ENCODE data around the gene CCDC91.
"Not testable (repeated sequence)": the region's sequence is repeated elsewhere in the genome, so short reads cannot be mapped to it uniquely, and the experiment has no call there.

The CCDC91 gene

DNA sequence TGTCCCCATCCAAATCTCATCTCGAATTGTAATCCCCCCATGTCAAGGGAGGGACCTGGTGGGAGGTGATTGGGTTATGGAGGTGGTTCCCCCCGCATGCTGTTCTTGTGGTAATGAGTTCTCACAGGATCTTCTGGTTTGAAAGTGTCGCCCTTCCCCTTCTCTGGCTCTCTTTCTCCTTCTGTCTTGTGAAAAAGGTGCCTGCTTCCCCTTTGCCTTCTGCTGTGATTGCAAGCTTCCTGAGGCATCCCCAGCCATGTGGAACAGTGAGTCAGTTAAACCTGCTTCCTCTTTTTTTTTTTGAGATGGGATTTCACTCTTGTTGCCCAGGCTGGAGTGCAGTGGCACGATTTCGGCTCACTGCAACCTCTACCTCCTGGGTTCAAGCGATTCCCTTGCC, 104.0 kb downstream of the CCDC91 start:
- peaks cover 6 to 9% of the 10 kb centered on the region in 2 donors for H3K4me1 Mint-ChIP-seq (ENCODE audit: low read depth in 2 of 2)
- H3K27me3 Mint-ChIP-seq: no peaks in the 10 kb centered on the region
- no peak for DNase-seq
- H3K4me3 Mint-ChIP-seq: no peak overlapping the region
- ATAC-seq (replicated peaks): no peak
- no peaks in the 10 kb centered on the region for H3K36me3 Mint-ChIP-seq (ENCODE audit: insufficient read depth)
- H3K9me3 Mint-ChIP-seq: peaks cover 1 to 8% of the 10 kb centered on the region in 2 donors
- no peak overlapping the region for H3K27ac Mint-ChIP-seq

DNA sequence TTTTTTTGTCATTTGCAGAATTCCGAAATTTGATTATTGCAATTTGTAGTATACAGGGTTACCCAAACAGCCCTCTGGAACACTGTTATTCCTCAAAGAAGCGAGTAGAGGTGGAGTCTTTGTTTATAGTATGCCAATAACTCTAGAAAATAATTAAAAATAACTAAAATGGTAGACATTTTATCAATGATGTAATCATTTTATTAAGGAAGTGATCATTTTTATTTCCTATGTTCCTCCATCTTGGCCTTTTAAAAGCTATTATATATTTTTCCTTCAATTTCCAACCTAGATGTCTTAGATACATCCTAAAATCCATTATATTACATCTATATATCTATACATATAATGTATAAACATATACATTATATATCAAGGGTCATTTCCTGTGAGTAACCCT, 106.0 kb downstream of the CCDC91 start:
- Mint-ChIP-seq H3K27me3 (no peaks in the 10 kb centered on the region), H3K4me3 (no peak overlapping the region), H3K9me3 (no peaks in the 10 kb centered on the region), H3K4me1 (ENCODE audit: low read depth in 2 of 2) (peaks cover 6 to 11% of the 10 kb centered on the region in 2 donors), H3K27ac (no peak overlapping the region), H3K36me3 (ENCODE audit: insufficient read depth) (no peaks in the 10 kb centered on the region)
- ATAC-seq (replicated peaks): no peak
- no peak for DNase-seq

DNA sequence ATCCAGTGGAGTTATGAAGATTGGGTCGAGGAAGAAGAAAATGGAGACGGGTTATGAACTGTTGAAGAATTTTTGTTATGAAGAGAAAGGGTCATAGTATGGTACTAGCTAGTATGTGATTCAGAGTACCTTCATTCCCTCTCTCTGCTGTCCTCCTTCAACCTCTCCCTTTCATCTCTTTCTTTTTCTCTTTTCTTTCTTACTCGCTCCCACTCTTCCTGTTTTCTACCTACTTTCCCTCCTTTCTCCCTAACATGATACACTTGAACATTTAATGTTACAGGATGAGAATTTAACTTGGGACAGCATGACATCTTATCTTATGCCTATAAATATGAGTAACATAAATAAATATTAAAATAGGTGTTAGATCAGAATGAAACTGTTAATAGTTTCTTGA, 112.9 kb downstream of the CCDC91 start:
- no peak for ATAC-seq (replicated peaks)
- Mint-ChIP-seq H3K4me3 (no peak overlapping the region), H3K36me3 (ENCODE audit: insufficient read depth) (peaks cover 12% of the 10 kb centered on the region), H3K9me3 (no peaks in the 10 kb centered on the region), H3K4me1 (ENCODE audit: low read depth in 2 of 2) (peaks cover 6 to 12% of the 10 kb centered on the region in 2 donors), H3K27me3 (no peaks in the 10 kb centered on the region), H3K27ac (no peak overlapping the region)
- DNase-seq: no peak

DNA sequence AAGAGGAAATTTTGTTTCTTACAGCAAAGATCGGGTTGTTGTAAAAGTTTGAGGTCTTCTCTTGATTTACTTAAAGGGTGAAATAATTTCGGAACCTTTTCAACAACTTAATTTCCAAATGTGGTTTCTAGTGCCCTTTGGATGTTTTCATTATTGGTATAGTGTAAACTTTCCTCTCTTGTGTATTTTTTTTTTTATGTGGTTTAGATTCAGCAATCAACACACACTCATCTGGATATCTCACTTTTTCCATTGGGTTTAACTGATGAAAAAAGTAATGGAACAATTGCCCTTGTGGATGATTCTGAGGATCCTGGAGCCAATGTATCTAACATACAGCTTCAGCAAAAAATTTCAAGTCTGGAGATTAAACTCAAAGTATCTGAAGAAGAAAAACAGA, 116.3 kb downstream of the CCDC91 start:
- DNase-seq (no peak), ATAC-seq (replicated peaks) (no peak)
- H3K4me1 Mint-ChIP-seq (ENCODE audit: low read depth in 2 of 2): peaks cover 0 to 6% of the 10 kb centered on the region in 2 donors
- no peaks in the 10 kb centered on the region for H3K27me3 Mint-ChIP-seq
- no peak overlapping the region for H3K27ac Mint-ChIP-seq
- peaks cover 17% of the 10 kb centered on the region for H3K36me3 Mint-ChIP-seq (ENCODE audit: insufficient read depth)
- no peak overlapping the region for H3K4me3 Mint-ChIP-seq
- no peaks in the 10 kb centered on the region for H3K9me3 Mint-ChIP-seq

DNA sequence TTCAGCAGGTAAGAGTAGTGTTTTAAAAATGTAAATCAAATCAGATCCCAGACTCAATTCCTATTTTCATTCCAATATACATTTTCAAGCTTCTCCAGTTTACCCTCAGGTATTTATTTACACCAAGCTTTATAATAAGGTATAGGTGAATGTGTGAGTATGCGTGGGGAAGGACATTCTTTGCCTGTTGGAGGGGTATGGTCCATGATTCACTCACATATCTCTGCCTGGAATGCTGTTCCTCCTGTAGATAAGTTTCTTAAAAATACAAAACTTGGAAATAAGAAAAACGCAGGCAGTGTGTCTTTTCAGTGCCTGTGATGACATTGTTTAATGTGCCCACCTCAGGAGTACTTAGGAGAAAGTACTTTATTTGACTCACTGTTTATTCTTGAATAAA, 118.6 kb downstream of the CCDC91 start:
- DNase-seq: no peak
- H3K27me3 Mint-ChIP-seq: no peaks in the 10 kb centered on the region
- H3K36me3 Mint-ChIP-seq (ENCODE audit: insufficient read depth): peaks cover 17% of the 10 kb centered on the region
- H3K4me1 Mint-ChIP-seq (ENCODE audit: low read depth in 2 of 2): no peaks in the 10 kb centered on the region
- H3K9me3 Mint-ChIP-seq: no peaks in the 10 kb centered on the region
- no peak overlapping the region for H3K27ac Mint-ChIP-seq
- no peak overlapping the region for H3K4me3 Mint-ChIP-seq
- ATAC-seq (replicated peaks): no peak

DNA sequence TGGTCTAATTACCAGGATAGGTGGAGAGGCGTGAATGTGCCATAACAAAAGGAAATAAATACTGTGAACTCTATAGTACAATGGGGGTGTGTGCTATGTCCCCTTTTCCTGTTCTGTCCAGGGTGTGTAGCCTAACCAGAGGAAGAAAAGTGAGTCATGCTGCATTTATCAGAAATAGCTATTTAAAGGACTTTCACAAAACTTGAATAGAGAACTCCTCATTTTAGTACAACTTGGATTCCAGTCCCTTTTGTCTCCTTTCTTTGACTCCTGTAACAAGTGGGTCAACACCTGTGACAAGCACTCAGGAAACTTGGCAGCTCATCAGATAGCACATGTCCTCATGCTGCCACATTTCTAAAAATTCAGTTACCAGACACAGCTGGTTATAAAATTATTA, 123.4 kb downstream of the CCDC91 start:
- Mint-ChIP-seq H3K9me3 (no peaks in the 10 kb centered on the region), H3K36me3 (ENCODE audit: insufficient read depth) (peaks cover 10% of the 10 kb centered on the region), H3K27me3 (no peaks in the 10 kb centered on the region), H3K27ac (no peak overlapping the region), H3K4me3 (no peak overlapping the region), H3K4me1 (ENCODE audit: low read depth in 2 of 2) (peaks cover 0 to under 1% of the 10 kb centered on the region in 2 donors)
- DNase-seq: no peak
- ATAC-seq (replicated peaks): no peak

DNA sequence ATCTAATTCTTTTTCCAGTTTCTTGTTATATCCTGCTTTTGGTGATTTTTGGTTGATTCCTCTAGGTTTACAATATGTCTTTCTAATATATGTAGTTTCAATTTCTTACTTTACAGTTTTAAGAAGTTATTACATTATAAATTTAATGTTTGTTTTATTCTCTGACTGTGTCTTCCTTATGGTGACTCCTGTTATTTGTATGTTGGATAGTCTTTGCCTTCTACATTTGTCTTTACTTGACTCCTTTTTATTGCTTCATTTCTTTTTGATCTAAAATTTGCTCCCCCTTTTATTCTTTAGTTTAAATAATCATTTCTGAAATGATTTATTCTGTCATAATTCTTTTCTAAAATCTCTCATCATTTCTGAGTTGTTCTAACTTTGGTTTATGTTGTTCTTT, 125.8 kb downstream of the CCDC91 start:
- ATAC-seq (replicated peaks) (no peak), DNase-seq (no peak)
- H3K4me1 Mint-ChIP-seq (ENCODE audit: low read depth in 2 of 2): peaks cover 2 to 11% of the 10 kb centered on the region in 2 donors
- H3K27me3 Mint-ChIP-seq: no peaks in the 10 kb centered on the region
- H3K9me3 Mint-ChIP-seq: no peaks in the 10 kb centered on the region
- H3K27ac Mint-ChIP-seq: no peak overlapping the region
- no peak overlapping the region for H3K4me3 Mint-ChIP-seq
- peaks cover 5% of the 10 kb centered on the region for H3K36me3 Mint-ChIP-seq (ENCODE audit: insufficient read depth)

DNA sequence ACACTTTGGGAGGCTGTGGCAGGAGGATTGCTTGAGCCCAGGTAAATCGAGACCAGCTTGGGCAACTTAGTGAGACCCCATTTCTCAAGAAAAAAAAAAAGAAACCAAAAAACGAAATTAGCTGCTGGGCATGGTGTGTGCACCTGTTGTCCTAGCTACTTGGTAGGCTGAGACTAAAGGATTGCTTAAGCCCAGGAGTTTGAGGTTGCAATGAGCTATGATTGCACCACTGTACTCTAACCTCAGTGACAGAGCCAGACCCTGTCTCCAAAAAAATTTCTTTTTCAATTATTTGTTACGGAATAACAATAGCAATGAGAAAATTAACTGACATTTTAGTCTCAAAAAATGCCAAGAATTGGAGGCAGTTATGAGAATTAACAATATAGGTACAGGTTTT, 128.0 kb downstream of the CCDC91 start:
- H3K27ac Mint-ChIP-seq: no peak overlapping the region
- no peaks in the 10 kb centered on the region for H3K27me3 Mint-ChIP-seq
- no peak for DNase-seq
- peaks cover 5% of the 10 kb centered on the region for H3K36me3 Mint-ChIP-seq (ENCODE audit: insufficient read depth)
- H3K4me3 Mint-ChIP-seq: no peak overlapping the region
- ATAC-seq (replicated peaks): no peak
- H3K4me1 Mint-ChIP-seq (ENCODE audit: low read depth in 2 of 2): peaks cover 2 to 11% of the 10 kb centered on the region in 2 donors
- no peaks in the 10 kb centered on the region for H3K9me3 Mint-ChIP-seq

DNA sequence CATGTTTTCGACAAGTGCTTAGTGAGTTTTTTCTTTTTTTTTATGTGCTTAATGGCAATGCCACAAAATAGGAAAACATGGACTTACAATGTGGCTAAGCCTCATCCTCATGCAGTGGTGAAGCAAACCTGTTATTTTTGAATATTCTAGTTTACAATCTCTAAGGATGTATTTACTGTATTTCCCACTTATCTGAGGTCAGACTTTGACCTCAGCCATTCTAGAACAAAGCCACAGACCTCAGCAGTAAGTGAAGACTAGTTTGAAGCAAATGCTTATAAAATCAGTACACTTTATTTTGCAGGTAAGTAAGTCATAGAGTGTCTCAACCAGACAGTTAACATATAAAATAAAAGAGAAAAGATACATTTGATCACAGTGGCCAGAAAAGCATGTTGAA, 130.1 kb downstream of the CCDC91 start:
- H3K27ac Mint-ChIP-seq: no peak overlapping the region
- peaks cover 5% of the 10 kb centered on the region for H3K36me3 Mint-ChIP-seq (ENCODE audit: insufficient read depth)
- H3K9me3 Mint-ChIP-seq: no peaks in the 10 kb centered on the region
- H3K4me3 Mint-ChIP-seq: no peak overlapping the region
- H3K4me1 Mint-ChIP-seq (ENCODE audit: low read depth in 2 of 2): peaks cover 2 to 11% of the 10 kb centered on the region in 2 donors
- ATAC-seq (replicated peaks): no peak
- no peak for DNase-seq
- H3K27me3 Mint-ChIP-seq: no peaks in the 10 kb centered on the region

DNA sequence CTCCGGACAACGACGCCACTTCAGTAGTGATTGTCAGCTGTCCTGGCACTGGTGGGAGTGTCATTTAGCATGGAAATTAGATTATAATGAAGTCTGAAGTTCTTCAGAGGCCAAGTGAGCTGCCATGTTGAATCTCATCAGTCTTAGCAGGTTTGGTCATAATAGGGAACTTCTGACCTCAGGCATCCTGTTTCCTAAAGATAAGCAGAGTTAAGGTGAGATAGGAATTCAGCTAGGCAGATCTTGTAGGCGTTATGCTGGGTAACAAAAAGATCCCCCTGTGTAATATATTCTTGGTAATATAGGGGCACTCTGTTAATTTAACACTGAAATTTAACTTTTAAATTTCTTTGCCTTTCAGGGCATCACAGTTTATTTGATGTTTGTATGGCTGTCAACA, 137.5 kb downstream of the CCDC91 start:
- H3K36me3 Mint-ChIP-seq (ENCODE audit: insufficient read depth): no peaks in the 10 kb centered on the region
- H3K27ac Mint-ChIP-seq: no peak overlapping the region
- no peaks in the 10 kb centered on the region for H3K4me1 Mint-ChIP-seq (ENCODE audit: low read depth in 2 of 2)
- no peaks in the 10 kb centered on the region for H3K9me3 Mint-ChIP-seq
- no peak for ATAC-seq (replicated peaks)
- H3K4me3 Mint-ChIP-seq: no peak overlapping the region
- H3K27me3 Mint-ChIP-seq: no peaks in the 10 kb centered on the region
- DNase-seq: no peak

DNA sequence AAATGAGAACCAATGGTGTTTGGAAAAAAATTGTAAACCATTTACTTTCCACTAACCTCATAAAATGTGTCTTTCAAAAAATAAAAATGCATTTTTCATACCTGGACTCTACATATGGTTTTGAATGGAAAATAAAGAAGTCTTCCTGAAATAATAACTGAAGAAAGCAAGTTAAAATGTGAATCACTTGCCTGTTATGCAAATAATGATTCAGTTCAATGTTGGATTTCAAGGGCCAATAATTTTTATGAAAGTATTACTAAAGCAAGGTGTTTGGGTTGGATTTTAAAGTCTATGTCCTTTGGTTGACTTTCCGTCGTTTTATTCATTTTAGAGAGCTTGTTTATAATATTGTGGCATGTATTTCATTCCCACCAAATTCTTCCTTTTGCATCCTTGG, 138.7 kb downstream of the CCDC91 start:
- Mint-ChIP-seq H3K27me3 (no peaks in the 10 kb centered on the region), H3K9me3 (no peaks in the 10 kb centered on the region), H3K4me1 (ENCODE audit: low read depth in 2 of 2) (no peaks in the 10 kb centered on the region), H3K4me3 (no peak overlapping the region), H3K36me3 (ENCODE audit: insufficient read depth) (no peaks in the 10 kb centered on the region), H3K27ac (no peak overlapping the region)
- ATAC-seq (replicated peaks): no peak
- no peak for DNase-seq

DNA sequence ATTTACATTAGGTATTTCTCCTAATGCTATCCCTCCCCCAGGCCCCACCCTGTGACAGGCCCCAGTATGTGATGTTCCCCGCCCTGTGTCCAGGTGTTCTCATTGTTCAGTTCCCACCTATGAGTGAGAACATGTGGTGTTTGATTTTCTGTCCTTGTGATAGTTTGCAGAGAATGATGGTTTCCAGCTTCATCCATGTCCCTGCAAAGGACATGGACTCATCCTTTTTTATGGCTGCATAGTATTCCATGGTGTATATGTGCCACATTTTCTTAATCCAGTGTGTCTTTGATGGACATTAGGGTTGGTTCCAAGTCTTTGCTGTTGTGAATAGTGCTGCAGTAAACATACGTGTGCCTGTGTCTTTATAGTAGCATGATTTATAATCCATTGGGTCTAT, 139.5 kb downstream of the CCDC91 start:
- not testable (repeated sequence) for DNase-seq; H3K27ac Mint-ChIP-seq; H3K36me3 Mint-ChIP-seq (ENCODE audit: insufficient read depth); H3K27me3 Mint-ChIP-seq; H3K4me3 Mint-ChIP-seq; H3K4me1 Mint-ChIP-seq (ENCODE audit: low read depth in 2 of 2); ATAC-seq (replicated peaks); H3K9me3 Mint-ChIP-seq

DNA sequence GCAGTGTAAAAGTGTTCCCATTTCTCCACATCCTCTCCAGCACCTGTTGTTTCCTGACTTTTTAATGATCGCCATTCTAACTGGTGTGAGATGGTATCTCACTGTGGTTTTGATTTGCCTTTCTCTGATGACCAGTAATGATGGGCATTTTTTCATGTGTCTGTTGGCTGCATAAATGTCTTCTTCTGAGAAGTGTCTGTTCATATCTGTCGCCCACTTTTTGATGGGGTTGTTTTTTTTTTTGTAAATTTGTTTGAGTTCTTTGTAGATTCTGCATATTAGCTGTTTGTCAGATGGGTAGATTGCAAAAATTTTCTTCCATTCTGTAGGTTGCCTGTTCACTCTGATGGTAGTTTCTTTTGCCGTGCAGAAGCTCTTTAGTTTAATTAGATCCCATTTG, 140.0 kb downstream of the CCDC91 start:
- not testable (repeated sequence) for H3K27me3 Mint-ChIP-seq; H3K4me1 Mint-ChIP-seq (ENCODE audit: low read depth in 2 of 2); ATAC-seq (replicated peaks); H3K9me3 Mint-ChIP-seq; H3K27ac Mint-ChIP-seq; H3K4me3 Mint-ChIP-seq; DNase-seq; H3K36me3 Mint-ChIP-seq (ENCODE audit: insufficient read depth)

DNA sequence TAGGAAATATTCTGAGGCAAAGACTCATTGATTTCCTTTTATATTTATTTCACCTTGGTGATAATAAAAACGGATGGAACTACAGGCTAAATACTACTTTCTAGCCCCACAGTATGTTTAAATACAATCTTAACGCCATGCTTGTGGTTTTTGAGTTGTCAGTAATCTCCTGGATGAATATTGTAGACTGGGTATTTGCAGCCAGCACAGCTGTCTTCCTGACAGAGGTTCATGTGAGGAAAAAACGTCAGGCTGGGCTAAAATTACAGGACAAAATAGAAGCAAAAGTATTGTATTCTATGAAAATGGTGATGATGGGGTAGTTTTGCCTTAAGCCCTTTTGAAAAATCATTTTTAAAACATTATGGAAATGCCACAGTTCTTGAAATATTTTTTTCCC, 140.9 kb downstream of the CCDC91 start:
- Mint-ChIP-seq H3K4me1 (ENCODE audit: low read depth in 2 of 2) (no peaks in the 10 kb centered on the region), H3K27ac (no peak overlapping the region), H3K9me3 (no peaks in the 10 kb centered on the region), H3K36me3 (ENCODE audit: insufficient read depth) (no peaks in the 10 kb centered on the region), H3K4me3 (no peak overlapping the region), H3K27me3 (no peaks in the 10 kb centered on the region)
- DNase-seq (no peak), ATAC-seq (replicated peaks) (no peak)

Measured in effector memory CD8-positive, alpha-beta T cell (primary cell).